Body of pancreas (tissue), 4 donors: ENCODE results near the gene RNF7. TPM values are rescaled to one million over a fixed set of nuclear protein-coding genes. Genes with fewer than 3 reads are reported as not detected.

ENCODE experiments used
- ATAC-seq: fragments of 150-250 bp; one replicate; pipeline ENCODE4 v1.9.1; 2016
- DNase-seq, 4 donors: peaks; one replicate each; pipeline ENCODE4 v3.0.0-alpha.2; 2019
- H3K27ac ChIP-seq, 4 donors: fragments of 200-600 bp; sonication (generic); 1 replicate in 3 of 4; 2 replicates in 1 of 4; pipeline versions ENCODE4 v1.5.1 to v1.6.1; 2016 to 2019; ENCODE audit warnings: mild to moderate bottlenecking in 1 of 4, mixed read lengths in 1 of 4, moderate library complexity in 1 of 4
- H3K27me3 ChIP-seq, 2 donors: fragments of 200-600 bp; sonication (generic); one replicate each; pipeline ENCODE4 v1.6.0; 2016; ENCODE audit warnings: mild to moderate bottlenecking in 1 of 2
- H3K36me3 ChIP-seq, 2 donors: fragments of 200-600 bp; sonication (generic); replicated peaks in 1 of 2; 2 replicates each; pipeline ENCODE4 v1.5.1; 2016; ENCODE audit warnings: low read depth in 2 of 2; ENCODE audit not compliant: insufficient read depth in 1 of 2
- H3K4me1 ChIP-seq: fragments of 200-600 bp; sonication (generic); one replicate; pipeline ENCODE4 v1.6.0; 2016
- H3K4me3 ChIP-seq, 2 donors: fragments of 200-600 bp; sonication (generic); 1 replicate in 1 of 2; 2 replicates in 1 of 2; pipeline ENCODE4 v1.5.1; 2016 to 2019
- H3K9me3 ChIP-seq, 3 donors: fragments of 200-600 bp; sonication (generic); 1 replicate in 2 of 3; 2 replicates in 1 of 3; pipeline ENCODE4 v1.5.1; 2016
- CTCF ChIP-seq, 7 experiments: fragments of 450-650 bp in 4 of 7; fragments of 200-600 bp in 3 of 7; sonication (generic) in 3 of 7; IDR thresholded peaks; one replicate each; pipeline ENCODE4 v1.5.1; 2016 to 2019; ENCODE audit warnings: antibody characterized with exemption in 7 of 7
- POLR2A ChIP-seq, 3 donors: fragments of 450-650 bp; IDR thresholded peaks; one replicate each; pipeline ENCODE4 v1.6.1; 2016; ENCODE audit warnings: antibody characterized with exemption in 3 of 3, mild to moderate bottlenecking in 2 of 3
- WGBS, 2 donors: methylation state at CpG; one replicate each; pipeline ENCODE4 v1.1.5; 2017; 5-methylcytosine and 5-hydroxymethylcytosine counted together
- intact Hi-C: fragments of 100-400 bp; cut with DNase I; formaldehyde crosslinking; loops from one replicate; pipeline ENCODE4 v1.15.1; 2023
- total RNA-seq, 2 donors: library from RNA; depleted of rRNA; stranded (reverse); fragments of >200 nt; gene quantifications; one replicate each; pipeline ENCODE4 v1.1.0, GENCODE V29; 2016

RNF7 gene
- total RNA-seq, 2 donors from 2014 or later, result 12.5 to 61.2 TPM

GRCh38 chr3:141710121-141710520 lies 28.0 kb upstream of the RNF7 start:
- Histone ChIP-seq H3K27ac (no peak overlapping the region), H3K9me3 (no peaks in the 10 kb centered on the region), H3K4me1 (no peaks in the 10 kb centered on the region), H3K36me3 (no peaks in the 10 kb centered on the region), H3K4me3 (no peak overlapping the region), H3K27me3 (no peaks in the 10 kb centered on the region)
- 88 to 89% methylated on average over 6 of the region's 6 CpGs for WGBS, 2 donors
- DNase-seq (no peak), ATAC-seq (no peak)
- TF ChIP-seq CTCF (IDR thresholded peaks at IDR 0.05) (no peak), POLR2A (IDR thresholded peaks at IDR 0.05) (no peak)
- intact Hi-C loops, result no loop called here

- Histone ChIP-seq H3K36me3 (no peaks in the 10 kb centered on the region), H3K27me3 (no peaks in the 10 kb centered on the region), H3K9me3 (no peaks in the 10 kb centered on the region), H3K4me3 (no peak overlapping the region), H3K27ac (no peak overlapping the region), H3K4me1 (no peaks in the 10 kb centered on the region)
- ATAC-seq (no peak), DNase-seq (no peak)
- intact Hi-C loops, result no loop called here
- TF ChIP-seq CTCF (IDR thresholded peaks at IDR 0.05), result no peak
- no peak for TF ChIP-seq POLR2A (IDR thresholded peaks at IDR 0.05)
- WGBS, 2 donors, result 37 to 45% methylated on average over 6 of the region's 6 CpGs
Observed at GRCh38 chr3:141710888-141711616, 27.0 kb upstream of the RNF7 start.

- H3K4me1 ChIP-seq, result no peaks in the 10 kb centered on the region
- 80 to 90% methylated on average over 1 of the region's 1 CpG for WGBS, 2 donors
- intact Hi-C loops, result no loop called here
Observed at GRCh38 chr3:141714671-141715070, 23.4 kb upstream of the RNF7 start.

GRCh38 chr3:141722081-141722480 lies 16.0 kb upstream of the RNF7 start:
- Histone ChIP-seq H3K4me3 (no peak overlapping the region), H3K9me3 (no peaks in the 10 kb centered on the region), H3K36me3 (no peaks in the 10 kb centered on the region), H3K27me3 (no peaks in the 10 kb centered on the region), H3K27ac (no peak overlapping the region), H3K4me1 (no peaks in the 10 kb centered on the region)
- no peak for ATAC-seq
- DNase-seq, result no peak
- TF ChIP-seq CTCF (IDR thresholded peaks at IDR 0.05) (no peak), POLR2A (IDR thresholded peaks at IDR 0.05) (no peak)
- WGBS, 2 donors, result 82 to 83% methylated on average over 2 of the region's 2 CpGs
- intact Hi-C loops, result no loop called here

More at GRCh38 chr3:141714671-141715070, 23.4 kb upstream of the RNF7 start:
- no peak overlapping the region for H3K27ac ChIP-seq
- DNase-seq (no peak), ATAC-seq (no peak)
- TF ChIP-seq CTCF (IDR thresholded peaks at IDR 0.05) (no peak), POLR2A (IDR thresholded peaks at IDR 0.05) (no peak)
- no peaks in the 10 kb centered on the region for H3K36me3 ChIP-seq
- no peaks in the 10 kb centered on the region for H3K27me3 ChIP-seq
- no peak overlapping the region for H3K4me3 ChIP-seq
- H3K9me3 ChIP-seq, result no peaks in the 10 kb centered on the region

- no peaks in the 10 kb centered on the region for H3K36me3 ChIP-seq
- H3K27me3 ChIP-seq, result no peaks in the 10 kb centered on the region
- H3K4me1 ChIP-seq, result no peaks in the 10 kb centered on the region
- no peaks in the 10 kb centered on the region for H3K9me3 ChIP-seq
- 69 to 84% methylated on average over 2 of the region's 2 CpGs for WGBS, 2 donors
- no peak overlapping the region for H3K4me3 ChIP-seq
- H3K27ac ChIP-seq, result no peak overlapping the region
- intact Hi-C loops, result no loop called here
- ATAC-seq (no peak), DNase-seq (no peak)
- TF ChIP-seq CTCF (IDR thresholded peaks at IDR 0.05) (no peak), POLR2A (IDR thresholded peaks at IDR 0.05) (no peak)
Observed at GRCh38 chr3:141722648-141723047, 15.4 kb upstream of the RNF7 start.
